IMR-90 (cell line): ENCODE measurements around the gene ARMC6. TPM values are rescaled to one million over a fixed set of nuclear protein-coding genes. Genes with fewer than 3 reads are reported as not detected.

Experiments used
- ATAC-seq: fragments of 200-7000 bp; cut with Tn5 transposase; 2 replicates; pipeline ENCODE4 v1.9.1; 2020; ENCODE audit warnings: low read depth, mild to moderate bottlenecking, moderate library complexity
- BruUV-seq: library from RNA; stranded (reverse); fragments of 400-500 nt; replicated peaks from 2 replicates; lab custom pipeline; 2021; lab: Mats Ljungman, UMichigan
- CTCF ChIA-PET: fragments of 300-600 bp; formaldehyde crosslinking; extraction: SDS; loops from one replicate; lab custom pipeline; 2021; ENCODE audit warnings: antibody characterized with exemption; lab: Yijun Ruan, JAX
- POLR2A ChIA-PET: fragments of 300-600 bp; sonication (Branson Sonifier 250); formaldehyde crosslinking; loops from one replicate; lab custom pipeline; 2022; ENCODE audit warnings: antibody characterized with exemption; ENCODE audit not compliant: unreplicated experiment; lab: Charles Lee
- DNase-seq: peaks from one replicate; pipeline ENCODE4 v3.0.0; 2013
- H2AFZ ChIP-seq: replicated peaks from 2 replicates; pipeline ENCODE3; 2013; ENCODE audit warnings: low read length, mild to moderate bottlenecking; ENCODE audit not compliant: poor library complexity
- H2AK5ac ChIP-seq: 2 replicates; pipeline ENCODE4 v1.6.1; 2013; ENCODE audit warnings: low read depth, low read length, inconsistent platforms
- H2AK9ac ChIP-seq: replicated peaks from 2 replicates; pipeline ENCODE3; 2013; ENCODE audit warnings: mild to moderate bottlenecking, low read depth, low read length, moderate library complexity; ENCODE audit not compliant: poor library complexity
- H2BK120ac ChIP-seq: 2 replicates; pipeline ENCODE4 v1.6.1; 2013; ENCODE audit warnings: low read depth, low read length, inconsistent platforms
- H2BK15ac ChIP-seq: 3 replicates; pipeline ENCODE4 v1.6.1; 2013; ENCODE audit warnings: low read depth, low read length, inconsistent platforms
- H2BK20ac ChIP-seq: 2 replicates; pipeline ENCODE4 v1.6.1; 2013; ENCODE audit warnings: low read depth, mild to moderate bottlenecking, inconsistent platforms, low read length, moderate library complexity
- H2BK5ac ChIP-seq: 2 replicates; pipeline ENCODE4 v1.6.1; 2013; ENCODE audit warnings: mild to moderate bottlenecking, low read depth, low read length, inconsistent platforms; ENCODE audit not compliant: poor library complexity, severe bottlenecking
- H3K14ac ChIP-seq: replicated peaks from 2 replicates; pipeline ENCODE4 v1.6.1; 2013; ENCODE audit warnings: low read depth, low read length, inconsistent platforms
- H3K18ac ChIP-seq: 2 replicates; pipeline ENCODE4 v1.6.1; 2013; ENCODE audit warnings: low read depth, low read length, control low read depth
- H3K23ac ChIP-seq: 2 replicates; pipeline ENCODE4 v1.6.1; 2013; ENCODE audit warnings: low read depth, low read length, inconsistent platforms
- H3K27ac ChIP-seq: 2 replicates; pipeline ENCODE4 v1.5.1; 2013; ENCODE audit warnings: mild to moderate bottlenecking, control low read depth, low read length; ENCODE audit not compliant: insufficient read depth
- H3K27me3 ChIP-seq: 2 replicates; pipeline ENCODE4 v1.6.1; 2013; ENCODE audit warnings: low read length; ENCODE audit not compliant: control insufficient read depth, insufficient read depth
- H3K36me3 ChIP-seq: 2 replicates; pipeline ENCODE4 v1.6.1; 2013; ENCODE audit warnings: low read length, mixed read lengths; ENCODE audit not compliant: control insufficient read depth, insufficient read depth
- H3K4ac ChIP-seq: 2 replicates; pipeline ENCODE4 v1.6.1; 2013; ENCODE audit warnings: low read depth, low read length, inconsistent platforms
- H3K4me1 ChIP-seq: 2 replicates; pipeline ENCODE4 v1.6.1; 2013; ENCODE audit warnings: low read length, mixed read lengths; ENCODE audit not compliant: control insufficient read depth, insufficient read depth
- H3K4me2 ChIP-seq: 2 replicates; pipeline ENCODE4 v1.6.1; 2013; ENCODE audit warnings: low read depth, mild to moderate bottlenecking, control low read depth, low read length, moderate library complexity
- H3K4me3 ChIP-seq: 2 replicates; pipeline ENCODE4 v1.5.1; 2013; ENCODE audit warnings: low read depth, mild to moderate bottlenecking, control low read depth, low read length, moderate library complexity; ENCODE audit not compliant: insufficient read depth
- H3K56ac ChIP-seq: 2 replicates; pipeline ENCODE4 v1.6.1; 2013; ENCODE audit warnings: low read length, inconsistent platforms; ENCODE audit not compliant: insufficient read depth; ENCODE audit errors: extremely low read depth
- H3K79me1 ChIP-seq, 2 experiments: 2 replicates each; pipeline ENCODE4 v1.6.1; 2013; ENCODE audit warnings: low read length in 2 of 2, inconsistent platforms in 1 of 2, low read depth in 1 of 2
- H3K9ac ChIP-seq: 2 replicates; pipeline ENCODE4 v1.6.1; 2013; ENCODE audit warnings: low read depth, low read length, control low read depth
- H3K9me1 ChIP-seq: 2 replicates; pipeline ENCODE4 v1.6.1; 2013; ENCODE audit warnings: low read length, inconsistent platforms; ENCODE audit not compliant: insufficient read depth
- H3K9me3 ChIP-seq: 2 replicates; pipeline ENCODE4 v1.6.1; 2013; ENCODE audit warnings: low read length; ENCODE audit not compliant: control insufficient read depth, insufficient read depth
- H4K20me1 ChIP-seq: 2 replicates; pipeline ENCODE4 v1.6.1; 2013; ENCODE audit warnings: low read length, inconsistent platforms; ENCODE audit not compliant: insufficient read depth
- H4K5ac ChIP-seq: 2 replicates; pipeline ENCODE4 v1.6.1; 2013; ENCODE audit warnings: mild to moderate bottlenecking, low read depth, low read length, control low read depth
- H4K8ac ChIP-seq, 2 experiments: 2 replicates each; pipeline ENCODE4 v1.6.1; 2013; ENCODE audit warnings: low read depth in 2 of 2, low read length in 2 of 2, control low read depth in 1 of 2, inconsistent platforms in 1 of 2
- H4K91ac ChIP-seq: 2 replicates; pipeline ENCODE4 v1.6.1; 2013; ENCODE audit warnings: low read depth, low read length, inconsistent platforms; ENCODE audit not compliant: insufficient read depth
- BHLHE40 ChIP-seq: fragments of 150-350 bp; IDR thresholded peaks from 2 replicates; pipeline ENCODE4 v1.6.1; 2016; ENCODE audit warnings: mild to moderate bottlenecking, low read depth, low read length
- CEBPB ChIP-seq: IDR thresholded peaks from 2 replicates; pipeline ENCODE4 v1.6.1; 2012; ENCODE audit warnings: low read depth, low read length, improper control_type of control experiment
- CHD1 ChIP-seq: IDR thresholded peaks from 2 replicates; pipeline ENCODE4 v1.6.1; 2012; ENCODE audit warnings: low read depth, low read length, improper control_type of control experiment
- FOS ChIP-seq: fragments of 150-350 bp; IDR thresholded peaks from 2 replicates; pipeline ENCODE4 v1.6.1; 2016; ENCODE audit warnings: low read depth, low read length
- MAFK ChIP-seq: IDR thresholded peaks from 2 replicates; pipeline ENCODE4 v1.6.1; 2012; ENCODE audit warnings: low read depth, low read length, improper control_type of control experiment
- MAZ ChIP-seq: IDR thresholded peaks from 2 replicates; pipeline ENCODE4 v1.6.1; 2012; ENCODE audit warnings: low read depth, mild to moderate bottlenecking, low read length, improper control_type of control experiment, moderate library complexity, borderline replicate concordance
- MXI1 ChIP-seq: IDR thresholded peaks from 2 replicates; pipeline ENCODE4 v1.6.1; 2012; ENCODE audit warnings: low read depth, mild to moderate bottlenecking, low read length, moderate library complexity, borderline replicate concordance
- NFE2L2 ChIP-seq: fragments of 150-350 bp; IDR thresholded peaks from 2 replicates; pipeline ENCODE4 v1.6.1; 2016; ENCODE audit warnings: low read depth, mild to moderate bottlenecking, low read length
- POLR2A ChIP-seq: IDR thresholded peaks from 2 replicates; pipeline ENCODE4 v1.6.1; 2012; ENCODE audit warnings: mild to moderate bottlenecking, low read depth, low read length
- RAD21 ChIP-seq: IDR thresholded peaks from 2 replicates; pipeline ENCODE4 v1.6.1; 2012; ENCODE audit warnings: low read length, improper control_type of control experiment
- RCOR1 ChIP-seq: IDR thresholded peaks from 2 replicates; pipeline ENCODE4 v1.6.1; 2012; ENCODE audit warnings: mild to moderate bottlenecking, low read length, improper control_type of control experiment; ENCODE audit not compliant: insufficient replicate concordance
- RFX5 ChIP-seq: IDR thresholded peaks from 2 replicates; pipeline ENCODE4 v1.8.0; 2012; ENCODE audit warnings: low read depth, mild to moderate bottlenecking, low read length, moderate library complexity
- SMC3 ChIP-seq: fragments of 150-350 bp; IDR thresholded peaks from 2 replicates; pipeline ENCODE4 v1.6.1; 2016; ENCODE audit warnings: low read depth, mild to moderate bottlenecking, antibody characterized with exemption, low read length, moderate library complexity
- WGBS, 2 experiments: methylation state at CpG; one replicate each; pipeline versions ENCODE4 v1.1.5 to v1.1.7; 2013; ENCODE audit warnings: missing lambda C conversion rate in 2 of 2; ENCODE audit not compliant: insufficient read length in 1 of 2; ENCODE audit errors: extremely low coverage in 2 of 2; 5-methylcytosine and 5-hydroxymethylcytosine counted together
- dilution Hi-C: fragments of 300-500 bp; cut with HindIII; formaldehyde crosslinking; loops from one replicate; pipeline ENCODE4 v1.14.3; 2018; ENCODE audit warnings: low sequenced_read_pairs; ENCODE audit not compliant: unreplicated experiment
- in situ Hi-C: fragments of 300-500 bp; cut with MboI; formaldehyde crosslinking; loops from 3 replicates; pipeline ENCODE4 v1.14.3; 2019; ENCODE audit warnings: low sequenced_read_pairs, inconsistent platforms, mixed read lengths
- intact Hi-C: fragments of 100-400 bp; cut with micrococcal nuclease; formaldehyde crosslinking; loops from 2 replicates; pipeline ENCODE4 v1.10.0; 2022
- polyA plus RNA-seq, 3 experiments: library from polyadenylated mRNA; depleted of rRNA; stranded (reverse); fragments of >200 nt; gene quantifications; 2 replicates each; pipeline ENCODE4 v1.2.3, GENCODE V29; 2012; ENCODE audit warnings: low replicate concordance in 1 of 3
- total RNA-seq: library from RNA; depleted of rRNA; stranded (reverse); fragments of >200 nt; gene quantifications from 2 replicates; pipeline ENCODE4 v1.2.3, GENCODE V29; 2012
- TF ChIP-seq, protein P1 (sequence below): conservative IDR thresholded peaks from 2 replicates; pipeline ENCODE4 v1.5.1; 2012; ENCODE audit warnings: mild to moderate bottlenecking, low read depth, low read length, improper control_type of control experiment
- TF ChIP-seq, protein P2 (sequence below): fragments of 150-350 bp; IDR thresholded peaks from 2 replicates; pipeline ENCODE4 v1.6.1; 2017; ENCODE audit warnings: mild to moderate bottlenecking, antibody characterized with exemption, low read length, low read depth
- TF ChIP-seq, protein P3 (sequence below): fragments of 150-350 bp; IDR thresholded peaks from 2 replicates; pipeline ENCODE4 v1.6.1; 2016; ENCODE audit warnings: low read depth, mild to moderate bottlenecking, low read length, moderate library complexity, borderline replicate concordance

ARMC6 gene
- total and polyA plus RNA-seq, 2 of the 4 experiments (the other 2 are of a cell fraction), result 41.5 to 52.7 TPM

DNA sequence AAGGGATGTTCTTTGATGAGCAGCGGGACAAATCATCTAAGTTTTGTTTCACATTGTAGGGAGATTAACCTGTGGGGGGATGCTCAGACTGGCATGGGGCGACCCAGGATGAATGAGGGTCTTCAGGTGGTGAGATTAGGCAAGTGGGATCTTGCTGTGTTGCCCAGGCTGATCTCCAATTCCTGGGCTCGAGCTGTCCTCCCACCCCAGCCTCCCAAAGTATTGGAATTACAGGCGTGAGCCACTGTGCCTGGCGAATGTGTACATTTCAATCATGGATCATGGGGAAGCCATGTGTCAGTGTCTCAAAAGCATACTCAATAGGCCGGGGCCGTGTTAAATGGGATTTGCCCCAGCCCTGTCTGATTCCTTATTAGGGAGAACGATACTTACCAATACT is 38.5 kb downstream of the ARMC6 start:
- H3K36me3 ChIP-seq, result peaks cover 2% of the 10 kb centered on the region; the same call in 1 of the 2 replicates
- no peak overlapping the region for H4K91ac ChIP-seq
- no peaks in the 10 kb centered on the region; the same call in 1 of the 2 replicates for H4K20me1 ChIP-seq
- H3K23ac ChIP-seq, result no peak overlapping the region
- no peak overlapping the region for H2BK20ac ChIP-seq
- H3K4me2 ChIP-seq, result no peak overlapping the region
- no peak overlapping the region for H2AK5ac ChIP-seq
- H3K14ac ChIP-seq, result no peak overlapping the region
- ChIA-PET POLR2A (no interaction called here), CTCF (no interaction called here)
- no peak for ATAC-seq
- H2BK15ac ChIP-seq, result no peak overlapping the region
- no peak overlapping the region for H4K8ac ChIP-seq
- TF ChIP-seq CHD1 (no peak), NFE2L2 (no peak), MAFK (no peak), FOS (no peak), SMC3 (no peak), MXI1 (no peak), BHLHE40 (no peak), CEBPB (no peak), POLR2A (no peak), MAZ (no peak), RCOR1 (no peak), RAD21 (no peak), RFX5 (no peak)
- TF ChIP-seq, protein P1, sequence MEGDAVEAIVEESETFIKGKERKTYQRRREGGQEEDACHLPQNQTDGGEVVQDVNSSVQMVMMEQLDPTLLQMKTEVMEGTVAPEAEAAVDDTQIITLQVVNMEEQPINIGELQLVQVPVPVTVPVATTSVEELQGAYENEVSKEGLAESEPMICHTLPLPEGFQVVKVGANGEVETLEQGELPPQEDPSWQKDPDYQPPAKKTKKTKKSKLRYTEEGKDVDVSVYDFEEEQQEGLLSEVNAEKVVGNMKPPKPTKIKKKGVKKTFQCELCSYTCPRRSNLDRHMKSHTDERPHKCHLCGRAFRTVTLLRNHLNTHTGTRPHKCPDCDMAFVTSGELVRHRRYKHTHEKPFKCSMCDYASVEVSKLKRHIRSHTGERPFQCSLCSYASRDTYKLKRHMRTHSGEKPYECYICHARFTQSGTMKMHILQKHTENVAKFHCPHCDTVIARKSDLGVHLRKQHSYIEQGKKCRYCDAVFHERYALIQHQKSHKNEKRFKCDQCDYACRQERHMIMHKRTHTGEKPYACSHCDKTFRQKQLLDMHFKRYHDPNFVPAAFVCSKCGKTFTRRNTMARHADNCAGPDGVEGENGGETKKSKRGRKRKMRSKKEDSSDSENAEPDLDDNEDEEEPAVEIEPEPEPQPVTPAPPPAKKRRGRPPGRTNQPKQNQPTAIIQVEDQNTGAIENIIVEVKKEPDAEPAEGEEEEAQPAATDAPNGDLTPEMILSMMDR, result no peak
- TF ChIP-seq, protein P2, sequence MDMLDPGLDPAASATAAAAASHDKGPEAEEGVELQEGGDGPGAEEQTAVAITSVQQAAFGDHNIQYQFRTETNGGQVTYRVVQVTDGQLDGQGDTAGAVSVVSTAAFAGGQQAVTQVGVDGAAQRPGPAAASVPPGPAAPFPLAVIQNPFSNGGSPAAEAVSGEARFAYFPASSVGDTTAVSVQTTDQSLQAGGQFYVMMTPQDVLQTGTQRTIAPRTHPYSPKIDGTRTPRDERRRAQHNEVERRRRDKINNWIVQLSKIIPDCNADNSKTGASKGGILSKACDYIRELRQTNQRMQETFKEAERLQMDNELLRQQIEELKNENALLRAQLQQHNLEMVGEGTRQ, result no peak
- TF ChIP-seq, protein P3, sequence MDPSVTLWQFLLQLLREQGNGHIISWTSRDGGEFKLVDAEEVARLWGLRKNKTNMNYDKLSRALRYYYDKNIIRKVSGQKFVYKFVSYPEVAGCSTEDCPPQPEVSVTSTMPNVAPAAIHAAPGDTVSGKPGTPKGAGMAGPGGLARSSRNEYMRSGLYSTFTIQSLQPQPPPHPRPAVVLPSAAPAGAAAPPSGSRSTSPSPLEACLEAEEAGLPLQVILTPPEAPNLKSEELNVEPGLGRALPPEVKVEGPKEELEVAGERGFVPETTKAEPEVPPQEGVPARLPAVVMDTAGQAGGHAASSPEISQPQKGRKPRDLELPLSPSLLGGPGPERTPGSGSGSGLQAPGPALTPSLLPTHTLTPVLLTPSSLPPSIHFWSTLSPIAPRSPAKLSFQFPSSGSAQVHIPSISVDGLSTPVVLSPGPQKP, result no peak
- H3K4me3 ChIP-seq, result no peak overlapping the region
- no peak overlapping the region for H3K9ac ChIP-seq
- H2BK5ac ChIP-seq, result no peak overlapping the region
- no TSS peak for BruUV-seq
- H2AFZ ChIP-seq, result no peak overlapping the region
- H3K4ac ChIP-seq, result no peak overlapping the region
- H4K5ac ChIP-seq, result no peak overlapping the region
- DNase-seq, result no peak
- H3K56ac ChIP-seq, result no peak overlapping the region
- no peaks in the 10 kb centered on the region for H3K27me3 ChIP-seq
- dilution Hi-C loops, result no loop called here
- peak overlapping the region; percentile 70 for H2AK9ac ChIP-seq
- H2BK120ac ChIP-seq, result no peak overlapping the region
- no peak overlapping the region for H3K18ac ChIP-seq
- no peak overlapping the region for H3K27ac ChIP-seq
- H3K79me1 ChIP-seq, result peaks cover 5 to 15% of the 10 kb centered on the region in 2 experiments; a peak in 3 of 4 replicates
- H3K9me1 ChIP-seq, result peaks cover 12% of the 10 kb centered on the region
- in situ Hi-C loops, result no loop called here
- H3K9me3 ChIP-seq, result no peaks in the 10 kb centered on the region
- no peaks in the 10 kb centered on the region for H3K4me1 ChIP-seq
- WGBS, 2 experiments, result no CpG with 5 or more reads among the region's 8 CpGs
- intact Hi-C loops, result no loop called here
